ENCODE data around the gene NUP205. TPM values are rescaled to one million over a fixed set of nuclear protein-coding genes. Genes with fewer than 3 reads are reported as not detected.

The NUP205 gene
- total and polyA plus RNA-seq, 2 of the 13 experiments (the other 11 are each of a cell fraction or from before 2014, with no cell fraction given), result 46.2 to 87.2 TPM

GRCh38 chr7:135509839-135510591 lies 47.7 kb upstream of the NUP205 start, which contains the start of gene CNOT4 (continued):
- TF ChIP-seq NFE2L2 (IDR thresholded peaks at IDR 0.05; ENCODE audit: low read length) (no peak), CBX5 (CRISPR knock-in tag; IDR thresholded peaks at IDR 0.05; ENCODE audit: borderline replicate concordance) (no peak), ZFX (CRISPR knock-in tag; IDR thresholded peaks at IDR 0.05; ENCODE audit: low read depth) (peak; percentile 99), TERF1 (CRISPR knock-in tag; IDR thresholded peaks at IDR 0.05) (no peak), HOXA7 (CRISPR knock-in tag; IDR thresholded peaks at IDR 0.05) (no peak), BCL6 (CRISPR knock-in tag; IDR thresholded peaks at IDR 0.05) (no peak; the same call in 1 of the 2 replicates), NFYB (CRISPR knock-in tag; IDR thresholded peaks at IDR 0.05) (peak; percentile 46; the same call in 1 of the 2 replicates), KDM3A (CRISPR knock-in tag; IDR thresholded peaks at IDR 0.05; ENCODE audit: low read depth) (no peak), DZIP1 (CRISPR knock-in tag; IDR thresholded peaks at IDR 0.05) (no peak; the same call in 1 of the 2 replicates), ZNF615 (CRISPR knock-in tag; IDR thresholded peaks at IDR 0.05; ENCODE audit: borderline replicate concordance) (no peak), ZBTB40 (IDR thresholded peaks at IDR 0.05) (no peak), ZBTB40 (CRISPR knock-in tag; IDR thresholded peaks at IDR 0.05) (no peak; the same call in 1 of the 2 replicates), ZNF496 (CRISPR knock-in tag; IDR thresholded peaks at IDR 0.05; ENCODE audit: insufficient replicate concordance) (no peak), ZKSCAN5 (CRISPR knock-in tag; IDR thresholded peaks at IDR 0.05) (no peak), ZNF343 (CRISPR knock-in tag; IDR thresholded peaks at IDR 0.05) (no peak), HNRNPLL (IDR thresholded peaks at IDR 0.05; ENCODE audit: low read depth, low read length, poor library complexity, severe bottlenecking) (peak; percentile 42), ZNF782 (CRISPR knock-in tag; IDR thresholded peaks at IDR 0.05; ENCODE audit: borderline replicate concordance) (peak; percentile 52; the same call in 1 of the 2 replicates)

All from HepG2 (cell line).